Measurements from ENCODE around the gene ADSL. TPM values are rescaled to one million over a fixed set of nuclear protein-coding genes. Genes with fewer than 3 reads are reported as not detected.
A peak's percentile ranks its signal among the peaks of the same experiment; 100 is the strongest.

Gene ADSL
- total RNA-seq, 6 experiments from 2014 or later, result 15.1 to 47.6 (median 24.9) TPM

GRCh38 chr22:40320687-40321086, 25.6 kb upstream of the ADSL start:
- H3K4me3 ChIP-seq, result no peak overlapping the region
- H3K36me3 ChIP-seq, result peaks cover 0 to 72% (median 35%) of the 10 kb centered on the region in 4 donors
- no peaks in the 10 kb centered on the region for H3K27me3 ChIP-seq
- no peak for TF ChIP-seq POLR2A (IDR thresholded peaks at IDR 0.05)
- TF ChIP-seq, protein P1, sequence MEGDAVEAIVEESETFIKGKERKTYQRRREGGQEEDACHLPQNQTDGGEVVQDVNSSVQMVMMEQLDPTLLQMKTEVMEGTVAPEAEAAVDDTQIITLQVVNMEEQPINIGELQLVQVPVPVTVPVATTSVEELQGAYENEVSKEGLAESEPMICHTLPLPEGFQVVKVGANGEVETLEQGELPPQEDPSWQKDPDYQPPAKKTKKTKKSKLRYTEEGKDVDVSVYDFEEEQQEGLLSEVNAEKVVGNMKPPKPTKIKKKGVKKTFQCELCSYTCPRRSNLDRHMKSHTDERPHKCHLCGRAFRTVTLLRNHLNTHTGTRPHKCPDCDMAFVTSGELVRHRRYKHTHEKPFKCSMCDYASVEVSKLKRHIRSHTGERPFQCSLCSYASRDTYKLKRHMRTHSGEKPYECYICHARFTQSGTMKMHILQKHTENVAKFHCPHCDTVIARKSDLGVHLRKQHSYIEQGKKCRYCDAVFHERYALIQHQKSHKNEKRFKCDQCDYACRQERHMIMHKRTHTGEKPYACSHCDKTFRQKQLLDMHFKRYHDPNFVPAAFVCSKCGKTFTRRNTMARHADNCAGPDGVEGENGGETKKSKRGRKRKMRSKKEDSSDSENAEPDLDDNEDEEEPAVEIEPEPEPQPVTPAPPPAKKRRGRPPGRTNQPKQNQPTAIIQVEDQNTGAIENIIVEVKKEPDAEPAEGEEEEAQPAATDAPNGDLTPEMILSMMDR (IDR thresholded peaks at IDR 0.05), result no peak
- ATAC-seq, result no peak
- no peak for DNase-seq
- intact Hi-C loops (cut with DNase I), result no loop called here
- H3K4me1 ChIP-seq, result no peaks in the 10 kb centered on the region
- H3K27ac ChIP-seq, result no peak overlapping the region
- H3K9me3 ChIP-seq, result no peaks in the 10 kb centered on the region

GRCh38 chr22:40322021-40322420, 24.3 kb upstream of the ADSL start:
- TF ChIP-seq POLR2A (IDR thresholded peaks at IDR 0.05), result no peak
- TF ChIP-seq, protein P1 (IDR thresholded peaks at IDR 0.05), result no peak
- Histone ChIP-seq H3K27ac (no peak overlapping the region), H3K9me3 (no peaks in the 10 kb centered on the region), H3K36me3 (peaks cover 0 to 59% (median 26%) of the 10 kb centered on the region in 4 donors), H3K27me3 (no peaks in the 10 kb centered on the region), H3K4me1 (no peaks in the 10 kb centered on the region), H3K4me3 (no peak overlapping the region)
- intact Hi-C loops (cut with DNase I), result no loop called here
- 72% methylated on average over 3 of the region's 5 CpGs for WGBS (ENCODE audit: insufficient coverage, low coverage, low lambda C conversion rate, missing lambda C conversion rate)
- DNase-seq, result no peak
- ATAC-seq, result no peak

DNA sequence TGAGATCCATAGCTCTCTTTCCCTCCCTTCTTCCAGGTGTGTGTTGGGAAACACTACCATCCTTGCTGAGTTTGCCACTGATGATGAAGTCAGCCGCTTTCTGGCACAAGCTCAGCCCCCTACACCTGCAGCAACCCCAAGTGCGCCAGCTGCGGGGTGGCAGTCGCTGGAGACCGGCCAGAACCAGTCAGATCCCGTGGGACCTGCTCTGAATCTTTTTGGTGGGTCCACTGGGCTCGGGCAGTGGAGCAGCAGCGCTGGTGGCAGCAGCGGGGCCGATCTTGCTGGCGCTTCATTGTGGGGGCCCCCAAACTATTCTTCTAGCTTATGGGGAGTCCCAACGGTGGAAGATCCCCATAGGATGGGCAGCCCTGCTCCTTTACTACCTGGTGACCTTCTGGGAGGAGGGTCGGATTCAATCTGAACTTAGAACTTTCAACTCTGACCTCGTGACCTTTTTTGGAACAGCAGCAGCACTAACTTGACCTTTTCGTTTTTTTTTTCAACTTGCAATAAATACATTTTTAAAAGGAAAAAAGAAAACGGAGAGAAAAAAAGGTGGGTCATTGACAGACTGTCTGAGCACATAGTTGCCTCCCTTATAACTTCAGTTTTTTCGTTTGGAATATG, 23.4 kb upstream of the ADSL start:
- no peaks in the 10 kb centered on the region for H3K4me1 ChIP-seq
- ATAC-seq (peak in 1 of 4 donors; percentile 6), DNase-seq (no peak)
- H3K27me3 ChIP-seq, result no peaks in the 10 kb centered on the region
- intact Hi-C loops (cut with DNase I), result no loop called here
- TF ChIP-seq POLR2A (IDR thresholded peaks at IDR 0.05), result no peak
- TF ChIP-seq, protein P1 (IDR thresholded peaks at IDR 0.05), result no peak
- 78% methylated on average over 5 of the region's 17 CpGs for WGBS (ENCODE audit: insufficient coverage, low coverage, low lambda C conversion rate, missing lambda C conversion rate)
- H3K4me3 ChIP-seq, result no peak overlapping the region
- no peak overlapping the region for H3K27ac ChIP-seq
- H3K36me3 ChIP-seq, result peaks cover 0 to 50% (median 22%) of the 10 kb centered on the region in 4 donors
- no peaks in the 10 kb centered on the region for H3K9me3 ChIP-seq

- 73% methylated on average over 7 of the region's 8 CpGs for WGBS (ENCODE audit: insufficient coverage, low coverage, low lambda C conversion rate, missing lambda C conversion rate)
- Histone ChIP-seq H3K27ac (no peak overlapping the region), H3K27me3 (no peaks in the 10 kb centered on the region), H3K9me3 (no peaks in the 10 kb centered on the region), H3K4me3 (no peak overlapping the region), H3K4me1 (no peaks in the 10 kb centered on the region), H3K36me3 (peaks cover 0 to 48% (median 22%) of the 10 kb centered on the region in 4 donors)
- intact Hi-C loops (cut with DNase I), result no loop called here
- TF ChIP-seq, protein P1 (IDR thresholded peaks at IDR 0.05), result no peak
- TF ChIP-seq POLR2A (IDR thresholded peaks at IDR 0.05), result no peak
- DNase-seq, result no peak
- ATAC-seq, result no peak
Observed at GRCh38 chr22:40323681-40324171, 22.6 kb upstream of the ADSL start.

All from right lobe of liver (tissue), 6 donors.